Glomerular visceral epithelial cell (primary cell): ENCODE results near the gene TMEM185A.
"Not testable (repeated sequence)": the region's sequence is repeated elsewhere in the genome, so short reads cannot be mapped to it uniquely, and the experiment has no call there.

Experiments used
- DNase-seq: peaks from one replicate; pipeline ENCODE4 v3.0.0-alpha.2; 2016; ENCODE audit errors: extremely low spot score

The TMEM185A gene

DNA sequence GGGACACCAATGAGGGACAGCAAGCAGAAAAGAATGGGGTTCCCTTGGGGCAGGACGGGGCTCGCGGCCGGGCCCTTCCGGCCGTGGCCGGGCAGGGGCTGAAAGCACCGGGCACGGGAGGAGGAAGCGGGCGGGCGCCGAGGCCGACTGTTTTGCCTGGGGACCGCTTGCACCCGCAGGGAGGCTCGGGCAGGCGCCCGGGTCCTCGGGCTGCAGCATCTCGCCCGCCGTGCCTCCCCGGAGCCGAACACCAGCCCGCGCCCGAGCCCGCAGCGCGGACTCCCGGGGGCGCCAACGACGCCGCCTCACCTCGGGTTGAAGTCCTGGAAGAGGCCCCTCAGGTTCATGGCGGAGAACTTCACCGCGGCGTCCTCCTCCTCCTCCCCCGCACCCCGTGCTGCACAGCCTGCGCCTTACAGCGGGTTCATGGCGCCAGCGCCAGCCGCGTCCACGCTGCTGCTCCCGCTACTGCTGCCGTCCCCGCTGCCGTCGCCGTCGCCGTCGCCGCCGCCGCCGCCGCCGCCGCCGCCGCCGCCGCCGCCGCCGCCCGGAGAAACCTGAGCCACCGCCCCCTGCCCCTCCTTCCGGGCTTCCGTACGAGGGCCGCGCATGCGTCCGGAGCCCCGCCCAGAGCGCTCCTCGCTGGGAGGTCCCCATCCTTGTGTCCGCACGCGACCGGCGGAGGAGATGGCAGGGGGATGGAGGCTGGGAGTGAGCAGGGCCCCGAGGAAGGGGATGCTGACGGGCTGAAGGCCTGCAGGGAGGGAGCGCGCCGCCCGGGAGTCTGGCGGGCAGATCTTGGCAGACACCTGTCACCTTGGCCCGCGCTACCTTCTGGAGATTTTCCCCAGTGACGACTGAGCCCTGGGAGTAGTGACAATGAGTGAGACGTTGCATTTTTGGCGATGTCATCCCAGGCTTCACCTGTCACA lies at the start of gene TMEM185A:
TMEM185A (minus strand) TSS at position 559 of the 932 bp plus-strand sequence; CDS start at position 347, 212 bp downstream.
- peak; percentile 61 for DNase-seq

GRCh38 chrX:149681182-149681581 lies 49.6 kb upstream of the TMEM185A start:
- no peak for DNase-seq

GRCh38 chrX:149679164-149679678 lies 47.6 kb upstream of the TMEM185A start:
- not testable (repeated sequence) for DNase-seq

DNA sequence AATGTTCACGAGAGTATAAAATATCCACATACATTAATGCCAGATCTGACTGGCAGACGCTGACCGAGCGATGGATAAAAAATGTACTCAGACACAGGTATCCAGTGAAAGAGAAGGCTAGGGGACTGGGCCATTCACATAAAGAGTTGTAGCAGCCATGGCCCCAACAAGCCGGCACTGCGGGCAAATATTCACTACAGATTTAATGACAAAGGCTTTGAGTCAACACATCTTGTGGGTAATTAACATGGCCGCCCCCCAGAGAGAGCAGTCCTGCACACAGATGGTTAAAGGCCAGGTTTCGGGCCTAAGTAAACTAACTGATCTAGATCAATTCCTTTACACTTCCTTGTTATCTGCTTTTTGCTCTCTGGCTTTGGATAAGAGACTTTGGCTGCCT lies 44.0 kb upstream of the TMEM185A start:
- not testable (repeated sequence) for DNase-seq

GRCh38 chrX:149675088-149675487 lies 43.5 kb upstream of the TMEM185A start:
- not testable (repeated sequence) for DNase-seq

GRCh38 chrX:149660613-149661012 lies 29.0 kb upstream of the TMEM185A start:
- not testable (repeated sequence) for DNase-seq

DNA sequence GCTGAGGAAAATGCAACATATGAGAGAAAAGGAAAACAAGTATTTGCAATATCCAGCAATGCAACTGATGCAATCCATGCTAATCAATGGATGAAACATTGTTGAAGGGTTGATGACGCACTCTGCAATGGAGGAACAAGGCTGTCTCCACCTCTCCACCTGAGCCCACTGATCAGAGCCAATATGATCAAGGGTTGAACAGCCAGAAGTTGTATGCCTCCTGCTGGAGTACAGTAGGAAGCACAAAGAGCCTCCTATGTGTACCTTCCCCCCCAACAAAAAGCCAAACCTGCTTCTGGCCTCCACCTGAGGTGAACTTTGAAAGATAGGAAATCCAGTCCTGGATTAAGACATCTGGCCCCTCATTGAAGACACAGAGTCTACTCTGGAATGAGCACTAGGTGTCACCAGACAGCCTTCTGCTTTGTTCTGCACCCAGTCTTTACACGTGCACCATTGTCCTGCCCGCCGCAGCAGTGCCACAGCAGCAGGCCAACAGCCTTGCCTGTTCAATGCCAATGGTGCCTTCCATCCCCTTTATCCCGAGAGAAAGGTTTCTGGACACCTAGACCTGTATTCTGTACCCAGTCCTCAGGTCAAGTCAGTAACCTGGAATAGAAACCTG lies 24.8 kb upstream of the TMEM185A start:
- not testable (repeated sequence) for DNase-seq

DNA sequence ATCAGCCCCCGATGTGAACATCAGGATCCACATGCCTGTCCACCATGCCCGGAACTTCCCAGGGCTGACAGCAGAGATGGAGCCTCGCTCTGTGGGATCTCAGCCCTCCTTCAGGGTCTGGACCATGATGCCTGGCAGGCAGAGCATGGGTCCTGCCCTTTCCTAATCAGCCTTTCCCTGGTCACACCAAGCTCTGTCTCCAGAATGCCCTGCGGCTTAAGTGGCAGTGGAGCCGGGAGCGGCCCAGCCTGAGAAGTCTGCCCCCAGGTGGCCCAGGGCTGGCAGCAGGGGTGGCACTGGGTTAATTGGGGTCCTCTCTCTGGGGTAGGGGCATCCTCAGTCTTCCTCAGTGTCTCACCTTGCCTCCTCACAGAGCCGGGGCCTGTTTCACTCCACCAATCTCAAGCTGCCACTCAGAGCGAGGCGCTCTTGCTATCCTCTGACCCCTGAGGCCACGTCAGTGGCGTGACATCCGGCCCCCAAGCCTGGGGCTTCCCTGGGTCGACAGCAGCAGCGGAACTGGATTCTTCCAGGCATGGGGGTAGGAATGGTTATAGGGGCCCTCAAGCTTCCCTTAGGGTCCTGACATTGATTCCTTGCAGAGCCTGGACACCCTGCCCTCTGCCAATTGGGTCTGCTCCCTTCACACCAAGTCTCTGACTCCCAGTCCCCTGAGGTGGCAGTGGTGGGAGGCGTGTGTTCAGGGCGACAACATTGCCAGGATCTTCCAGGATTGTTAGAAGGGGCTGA lies 20.8 kb upstream of the TMEM185A start:
- DNase-seq = no peak

DNA sequence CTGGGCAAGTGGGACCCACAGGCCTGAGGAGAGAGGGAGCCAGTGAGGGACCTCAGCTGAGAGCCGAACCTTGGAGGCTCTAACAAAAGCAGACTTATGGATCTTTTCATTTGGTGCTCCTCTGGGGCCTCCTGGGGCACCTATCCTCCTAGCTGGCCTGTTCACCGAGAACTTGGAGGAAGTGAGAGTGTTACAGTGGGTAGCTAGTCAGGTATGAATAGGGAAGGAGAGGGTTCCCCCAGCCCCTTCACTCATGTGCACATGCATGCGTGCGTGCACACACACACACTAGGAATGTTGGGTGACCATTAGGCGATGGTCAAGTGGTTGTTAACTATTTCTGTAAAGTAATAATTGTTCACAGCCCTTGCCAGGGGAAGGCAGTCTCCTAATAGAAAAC lies 18.6 kb upstream of the TMEM185A start:
- no peak for DNase-seq

DNA sequence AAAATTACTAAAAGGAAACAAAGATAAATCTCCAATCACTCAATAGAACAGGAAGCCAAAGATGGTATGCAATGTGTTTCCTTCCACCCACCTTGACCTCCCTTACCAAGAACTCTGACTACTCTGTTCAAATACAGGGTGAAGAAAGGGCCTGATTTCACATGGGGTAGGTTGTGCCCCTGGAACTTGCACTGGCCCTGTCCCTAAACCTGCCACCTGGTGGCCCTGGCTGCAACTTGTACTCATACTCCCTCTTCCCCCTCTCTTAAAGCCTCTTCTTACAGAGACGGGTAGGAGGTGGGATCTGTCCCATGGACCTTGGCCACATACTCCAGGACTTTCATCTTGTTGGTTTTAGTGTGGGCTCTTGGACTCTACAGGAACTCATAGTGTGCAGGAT lies 17.3 kb upstream of the TMEM185A start:
- DNase-seq = no peak

GRCh38 chrX:149647505-149647904 lies 15.9 kb upstream of the TMEM185A start:
- no peak for DNase-seq

DNA sequence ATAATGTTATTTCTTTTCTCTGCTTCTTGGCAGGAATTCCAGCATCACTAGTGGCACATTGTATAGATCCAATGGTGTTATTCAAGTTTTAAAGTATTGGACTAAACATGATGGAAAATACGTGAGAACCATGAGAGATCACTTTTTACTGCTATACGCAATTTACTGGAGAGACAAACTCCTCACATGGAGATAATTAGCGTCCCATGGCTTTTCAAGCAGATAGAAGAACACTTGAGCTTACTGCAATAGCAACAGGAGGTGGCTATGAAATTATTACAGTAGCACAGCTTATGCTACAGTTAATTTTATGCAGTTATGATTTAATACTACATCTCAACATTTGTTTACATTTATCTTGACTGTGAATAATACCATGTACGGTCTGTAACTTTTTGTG lies 11.9 kb upstream of the TMEM185A start:
- no peak for DNase-seq

DNA sequence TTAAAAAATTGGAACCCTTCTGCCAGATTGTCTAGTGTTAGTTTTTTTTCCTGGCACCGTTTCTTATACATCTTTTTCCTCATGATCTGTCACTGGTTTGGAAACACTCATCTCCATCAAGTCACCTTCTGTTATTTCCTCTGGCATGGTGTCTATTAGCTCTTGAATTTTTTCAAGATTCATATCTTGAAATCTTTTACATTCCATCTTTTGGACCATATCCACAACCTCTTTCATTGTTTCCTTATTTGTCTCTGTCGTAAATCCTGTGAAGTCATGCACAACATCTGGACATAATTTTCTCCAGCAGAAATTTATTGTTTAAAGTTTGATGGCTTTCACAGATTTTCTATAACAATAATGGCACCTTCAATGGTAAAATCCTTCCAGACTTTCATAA lies 10.2 kb upstream of the TMEM185A start:
- no peak for DNase-seq

GRCh38 chrX:149641432-149641831 lies 9.8 kb upstream of the TMEM185A start:
- DNase-seq = no peak

- no peak for DNase-seq
Measured at GRCh38 chrX:149639568-149639967, 8.0 kb upstream of the TMEM185A start.

- DNase-seq = peak; percentile 31
Measured at GRCh38 chrX:149638860-149639259, 7.3 kb upstream of the TMEM185A start.

DNA sequence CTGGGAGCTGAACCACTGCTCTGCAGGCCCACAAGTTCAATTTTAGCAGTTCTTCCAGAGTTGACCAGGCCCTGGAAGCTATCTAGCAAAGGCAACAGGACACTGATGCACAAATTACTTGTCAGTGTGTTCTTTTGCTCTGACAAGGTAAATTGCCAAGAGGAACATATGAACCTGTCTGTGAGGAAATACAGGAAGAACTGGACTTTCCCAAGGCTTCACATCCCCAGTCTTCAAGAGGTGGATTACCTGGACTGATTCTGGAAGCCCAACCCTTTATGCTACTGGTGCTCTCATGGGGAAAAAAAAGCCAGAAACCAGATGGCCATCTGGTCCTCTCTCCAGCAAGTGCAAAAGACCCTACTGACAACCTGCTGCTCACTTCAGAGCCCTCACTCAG lies 1.9 kb upstream of the TMEM185A start:
- DNase-seq = no peak

- peak; percentile 38 for DNase-seq
Measured at GRCh38 chrX:149630681-149631233, 835 bp downstream of the TMEM185A start.

GRCh38 chrX:149629730-149630387 lies 1.7 kb downstream of the TMEM185A start:
- DNase-seq = no peak

- DNase-seq = no peak
Measured at GRCh38 chrX:149628768-149629167, 2.8 kb downstream of the TMEM185A start.

GRCh38 chrX:149628280-149628679 lies 3.3 kb downstream of the TMEM185A start:
- no peak for DNase-seq
